GM19455 (cell line): ENCODE measurements around the gene DLG2.
"Not testable (repeated sequence)": the region's sequence is repeated elsewhere in the genome, so short reads cannot be mapped to it uniquely, and the experiment has no call there.

Experiments
- ATAC-seq: cut with Tn5 transposase; IDR thresholded peaks from one replicate; pipeline ENCODE4 v1.9.1; 2021; ENCODE audit not compliant: unreplicated experiment

DLG2 gene

DNA sequence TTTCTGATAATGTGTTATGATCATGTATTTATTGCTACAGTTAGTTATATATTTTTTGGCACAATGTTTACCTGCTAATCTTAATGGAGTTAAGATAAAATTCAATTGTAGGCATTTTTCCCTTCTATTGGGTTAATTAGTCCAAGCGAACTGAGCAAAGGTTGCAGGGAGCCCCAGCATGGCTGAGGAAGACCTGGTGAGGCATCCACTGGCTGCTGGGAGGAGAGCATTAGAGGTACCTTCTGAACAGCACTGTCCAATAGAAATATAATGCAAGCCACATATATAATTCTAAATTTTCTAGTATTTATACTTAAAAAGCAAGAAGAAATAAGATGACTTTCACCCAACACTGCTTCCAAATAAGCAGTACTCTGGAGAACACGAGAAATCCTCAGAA is 19.9 kb upstream of the DLG2 start:
- peak; percentile 3 for ATAC-seq

DNA sequence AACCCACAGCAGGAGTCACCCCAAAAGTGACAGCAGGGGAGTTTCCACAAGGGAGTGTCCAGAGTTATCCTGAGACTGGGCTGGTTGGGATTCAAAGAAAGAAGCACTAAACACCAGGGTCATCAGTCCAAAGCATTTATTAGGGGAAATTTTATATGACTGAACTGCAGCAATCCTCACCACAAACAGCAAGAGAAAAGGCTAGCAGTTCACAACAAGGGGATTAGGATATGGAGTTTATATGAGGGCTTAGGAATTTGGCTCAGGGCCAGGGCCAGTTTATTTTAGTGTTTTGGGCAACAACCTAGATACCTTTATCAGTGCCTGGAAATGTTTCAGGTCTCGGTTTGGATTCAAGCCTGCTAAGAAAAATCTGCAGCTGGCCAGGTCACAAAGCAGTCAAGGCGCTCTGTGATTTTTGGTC is 16.1 kb upstream of the DLG2 start:
- no peak for ATAC-seq

DNA sequence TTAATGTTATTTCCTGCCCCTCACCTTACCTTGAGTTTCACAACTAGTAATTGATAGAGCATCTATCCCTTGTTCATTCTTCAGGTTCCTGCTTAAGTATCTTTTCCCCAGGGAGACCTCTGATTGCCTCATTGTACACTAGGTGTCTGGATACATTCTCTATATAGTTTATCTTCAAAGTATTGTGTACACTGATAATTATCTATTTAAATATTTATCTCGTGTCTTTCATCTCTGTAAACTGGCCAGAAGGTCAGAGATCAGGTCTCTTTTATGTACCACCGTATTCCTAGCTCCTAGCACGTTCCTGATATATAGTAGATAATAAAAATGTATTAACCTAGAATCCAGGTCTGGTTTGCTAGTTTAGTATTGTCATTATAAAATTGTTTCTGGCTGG is 7.6 kb upstream of the DLG2 start:
- no peak for ATAC-seq

DNA sequence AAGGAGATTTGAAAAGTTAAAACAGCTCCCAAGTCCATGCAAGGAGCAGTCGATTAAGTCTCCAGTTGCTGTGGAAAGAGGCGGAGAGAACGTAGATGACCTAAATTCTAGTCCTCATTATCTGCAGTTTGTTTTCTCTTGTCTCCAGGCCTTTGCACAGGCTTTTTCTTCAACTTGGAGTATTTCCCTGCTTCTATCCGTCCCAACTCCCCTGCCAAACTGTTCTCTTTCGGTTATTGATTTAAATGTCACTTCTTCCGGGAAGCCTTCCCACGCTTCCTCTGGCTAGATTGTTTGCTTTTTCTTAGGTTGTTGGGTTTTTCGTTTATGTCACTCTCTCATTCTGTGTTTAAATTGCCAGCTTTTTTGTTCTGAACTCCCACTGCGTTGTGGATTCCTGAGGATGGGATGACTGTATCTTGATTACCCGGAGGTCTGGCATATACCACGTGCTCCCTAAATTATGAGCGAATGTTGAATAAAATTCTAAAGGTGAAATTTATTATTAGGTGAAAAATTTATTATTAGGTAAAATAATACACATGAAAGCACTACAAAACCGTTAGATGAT is 1.7 kb upstream of the DLG2 start:
- peak; percentile 16 for ATAC-seq

DNA sequence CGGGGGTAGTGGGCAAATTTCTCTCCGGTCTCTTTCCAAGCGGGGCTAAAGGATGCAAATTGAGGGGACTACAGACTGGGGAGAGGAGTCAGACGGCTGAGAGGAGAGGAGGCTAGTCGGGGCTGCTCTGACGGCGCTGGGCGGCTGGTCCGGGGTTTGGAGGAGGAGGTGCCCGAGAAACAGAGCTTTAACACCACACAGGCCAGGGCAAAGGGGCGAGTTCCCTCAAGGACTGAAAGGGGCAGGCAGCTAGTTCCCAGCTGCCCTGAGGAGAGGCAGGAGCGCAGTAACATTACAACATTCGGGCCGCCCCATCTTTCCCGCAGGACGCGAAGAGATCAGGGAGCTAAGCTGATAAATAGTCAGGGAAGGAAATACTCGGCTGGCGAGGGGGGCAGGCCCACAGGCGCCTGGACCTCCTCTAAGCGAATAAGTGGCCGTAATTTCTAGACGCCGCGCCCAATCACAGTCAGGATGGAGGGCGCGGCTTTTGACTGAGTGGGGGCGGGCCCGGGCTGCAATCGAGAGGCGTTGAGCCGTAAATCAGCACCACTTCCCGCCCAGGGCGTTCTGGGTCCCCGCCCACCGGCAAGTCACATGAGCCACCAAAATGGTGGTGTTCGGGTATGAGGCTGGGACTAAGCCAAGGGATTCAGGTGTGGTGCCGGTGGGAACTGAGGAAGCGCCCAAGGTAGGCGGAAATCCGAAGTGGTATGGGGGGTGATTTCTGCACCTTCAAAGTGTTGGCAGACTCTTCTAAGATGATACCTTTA is 1.0 kb upstream of the DLG2 start, which contains the start of gene TMEM126B:
TMEM126B (plus strand) TSS at position 596 of the 773 bp plus-strand sequence; CDS start at position 611, 15 bp downstream.
- ATAC-seq, result peak; percentile 98

DNA sequence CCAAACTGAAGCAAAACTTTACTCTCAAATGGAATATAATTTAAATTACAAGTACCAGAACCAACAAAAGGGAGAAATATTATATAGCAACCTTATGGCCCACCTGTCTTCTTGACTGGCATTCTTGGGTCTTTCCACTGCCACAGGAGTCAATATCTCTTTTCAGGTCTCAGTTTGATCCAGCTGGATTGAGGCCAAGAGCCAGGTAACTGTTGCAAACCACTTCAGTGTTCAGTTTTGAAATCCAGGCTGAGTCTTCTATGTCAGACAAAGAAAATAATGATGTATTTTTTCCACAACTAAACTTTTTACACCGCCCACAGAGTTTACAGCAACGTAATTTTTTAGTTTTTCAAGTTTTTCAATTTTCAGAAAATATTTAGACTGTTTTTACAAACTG is 648 bp downstream of the DLG2 start:
- no peak for ATAC-seq

DNA sequence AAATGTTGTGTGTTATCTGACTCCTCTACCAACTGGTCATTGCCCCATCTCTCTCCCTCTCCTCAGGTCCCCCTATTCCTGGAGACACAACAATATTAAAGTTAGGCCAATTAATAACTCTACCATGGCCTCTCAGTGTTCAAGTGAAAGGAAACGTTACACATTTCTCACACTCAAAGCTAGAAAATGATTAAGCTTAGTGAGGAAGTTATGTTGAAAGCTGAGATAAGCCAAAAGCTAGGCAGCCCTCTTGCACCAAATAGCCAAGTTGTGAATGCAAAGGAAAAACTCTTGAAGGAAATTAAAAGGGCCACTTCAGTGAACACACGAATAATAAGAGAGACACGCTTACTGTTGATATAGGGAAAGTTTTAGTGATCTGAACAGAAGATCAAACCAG is 6.9 kb downstream of the DLG2 start:
- no peak for ATAC-seq

DNA sequence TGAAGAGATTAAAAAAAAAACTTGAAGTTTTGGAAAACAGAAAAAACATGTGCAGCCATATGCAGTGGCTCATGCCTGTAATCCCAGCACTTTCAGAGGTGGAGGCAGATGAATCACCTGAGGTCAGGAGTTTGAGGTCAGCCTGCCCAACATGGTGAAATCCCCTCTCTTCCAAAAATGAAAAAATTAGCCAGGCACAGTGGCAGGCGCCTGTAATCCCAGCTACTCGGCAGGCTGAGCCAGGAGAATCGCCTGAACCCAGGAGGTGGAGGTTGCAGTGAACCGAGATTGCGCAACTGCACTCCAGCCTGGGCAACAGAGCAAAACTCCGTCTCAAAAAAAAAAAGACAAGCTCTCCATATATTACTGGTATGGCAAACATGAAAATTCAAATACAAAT is 7.6 kb downstream of the DLG2 start:
- ATAC-seq, result no peak

DNA sequence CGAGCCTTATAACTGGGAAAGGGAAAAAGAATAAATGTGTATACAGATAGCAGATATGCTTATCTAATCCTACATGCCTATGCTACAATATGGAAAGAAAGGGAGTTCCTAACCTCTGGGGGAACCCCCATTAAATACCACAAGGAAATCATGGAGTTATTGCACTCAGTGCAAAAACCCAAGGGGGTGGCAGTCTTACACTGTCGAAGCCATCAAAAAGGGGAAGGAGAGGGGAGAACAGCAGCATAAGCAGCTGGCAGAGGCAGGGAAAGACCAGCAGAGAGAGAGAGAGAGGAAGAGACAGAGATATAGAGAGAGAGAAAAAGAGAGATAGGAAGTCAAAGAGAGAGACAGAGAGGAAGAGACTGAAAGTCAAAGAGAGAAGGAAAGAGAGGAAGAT is 15.5 kb downstream of the DLG2 start:
- not testable (repeated sequence) for ATAC-seq

DNA sequence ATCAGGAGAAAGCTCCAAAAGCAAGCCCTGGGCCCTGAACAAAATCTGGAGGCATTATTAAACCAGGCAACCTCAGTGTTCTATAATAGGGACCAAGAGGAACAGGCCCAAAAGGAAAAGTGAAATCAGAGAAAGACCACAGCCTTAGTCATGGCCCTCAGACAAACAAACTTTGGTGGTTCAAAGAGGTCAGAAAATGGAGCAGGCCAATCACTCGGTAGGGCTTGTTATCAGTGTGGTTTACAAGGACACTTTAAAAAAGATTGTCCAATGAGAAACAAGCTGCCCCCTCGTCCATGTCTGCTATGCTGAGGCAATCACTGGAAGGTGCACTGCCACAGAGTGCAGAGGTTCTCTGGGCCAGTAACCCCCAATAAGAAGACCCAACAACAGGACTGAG is 17.9 kb downstream of the DLG2 start:
- ATAC-seq, result not testable (repeated sequence)

DNA sequence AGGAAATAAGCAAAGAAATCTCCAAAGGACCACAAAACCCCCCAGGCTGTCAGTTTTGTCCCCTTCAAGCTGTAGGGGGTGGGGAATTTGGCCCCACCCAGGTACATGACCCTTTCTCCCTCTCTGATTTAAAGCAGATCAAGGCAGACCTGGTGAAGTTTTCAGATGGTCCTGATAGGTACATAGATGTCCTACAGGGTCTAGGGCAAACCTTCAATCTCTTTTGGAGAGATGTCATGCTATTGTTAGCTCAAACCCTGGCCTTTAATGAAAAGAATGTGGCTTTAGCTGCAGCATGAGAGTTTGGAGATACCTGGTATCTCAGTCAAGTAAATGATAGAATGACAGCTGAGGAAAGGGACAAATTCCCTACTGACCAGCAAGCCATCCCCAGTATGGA is 18.5 kb downstream of the DLG2 start:
- not testable (repeated sequence) for ATAC-seq

DNA sequence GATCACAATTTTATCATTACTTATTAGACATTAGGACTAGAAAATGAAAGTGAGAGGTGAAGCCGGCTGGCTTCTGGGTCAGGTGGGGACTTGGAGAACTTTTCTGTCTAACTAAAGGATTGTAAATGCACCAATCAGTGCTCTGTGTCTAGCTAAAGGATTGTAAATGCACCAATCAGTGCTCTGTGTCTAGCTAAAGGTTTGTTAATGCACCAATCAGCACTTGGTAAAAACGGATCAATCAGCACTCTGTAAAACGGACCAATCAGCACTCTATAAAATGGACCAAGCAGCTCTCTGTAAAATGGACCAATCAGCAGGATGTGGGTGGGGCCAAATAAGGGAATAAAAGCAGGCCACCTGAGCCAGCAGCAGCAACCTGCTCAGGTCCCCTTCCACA is 20.9 kb downstream of the DLG2 start:
- not testable (repeated sequence) for ATAC-seq

DNA sequence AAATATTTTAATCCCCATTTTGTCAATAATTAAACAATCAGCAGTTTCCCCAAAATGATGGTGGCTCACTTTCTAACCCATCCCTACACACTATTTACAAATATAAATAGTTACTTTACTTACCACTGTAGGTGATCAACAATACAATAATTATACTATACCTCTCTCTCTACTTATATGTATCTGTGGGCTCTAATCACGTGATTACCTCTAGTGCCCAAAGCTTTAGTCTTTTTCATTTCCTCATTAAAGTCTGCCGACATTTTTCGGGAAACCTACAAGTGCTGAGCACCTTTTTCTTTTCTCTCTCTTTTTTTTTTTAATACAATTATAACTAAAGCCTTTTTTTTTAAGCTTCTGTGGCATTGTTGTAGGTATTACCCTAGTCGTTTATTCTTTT is 23.9 kb downstream of the DLG2 start:
- ATAC-seq, result no peak

DNA sequence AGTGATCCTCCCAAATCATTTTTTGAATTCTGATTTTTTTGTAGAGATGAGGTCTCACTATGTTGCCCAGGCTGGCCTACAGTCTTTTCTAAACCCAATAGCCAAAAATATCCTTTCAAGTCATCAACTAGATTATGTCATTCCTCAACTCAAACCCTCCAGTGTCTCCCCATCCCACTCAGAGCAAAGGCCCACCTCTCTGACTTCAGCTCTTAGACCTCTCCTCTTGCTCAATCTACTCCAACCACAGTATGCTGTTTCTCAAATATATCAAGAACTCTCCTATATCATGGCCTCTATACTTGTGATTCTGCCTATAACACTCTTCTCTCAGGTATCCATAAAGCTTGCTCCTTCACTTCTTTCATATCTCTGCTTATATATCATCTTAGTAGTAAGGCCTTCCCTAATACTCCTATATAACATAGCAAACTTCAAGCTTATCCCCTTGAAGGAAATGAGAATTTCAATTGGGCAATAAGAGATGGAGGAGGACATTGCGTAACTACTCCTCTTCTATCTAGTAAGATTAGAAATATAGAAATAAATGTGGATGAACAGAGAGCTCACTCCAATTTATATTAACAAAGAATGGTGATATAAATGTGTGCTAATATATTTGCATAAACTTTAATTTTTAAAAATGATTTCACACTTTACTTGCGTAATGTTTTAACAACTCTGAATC is 24.5 kb downstream of the DLG2 start:
- no peak for ATAC-seq

DNA sequence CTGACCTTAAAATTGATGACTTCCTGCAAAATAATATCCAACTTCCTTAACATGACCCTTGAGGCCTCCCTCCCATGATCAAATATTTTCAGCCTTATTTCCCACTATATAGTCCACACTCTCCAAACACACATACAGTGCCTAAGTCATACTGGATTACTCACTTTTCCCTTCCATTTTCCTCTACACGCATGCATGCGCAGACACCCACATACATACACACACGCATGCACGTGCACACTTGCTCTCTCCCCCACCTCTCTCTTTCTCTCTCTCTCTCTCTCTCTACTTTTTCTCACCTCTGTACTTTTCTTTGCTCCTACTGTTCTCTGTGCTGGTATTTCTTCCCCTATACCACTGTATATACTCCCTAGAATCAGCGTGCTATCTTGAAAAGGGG is 28.1 kb downstream of the DLG2 start:
- no peak for ATAC-seq

DNA sequence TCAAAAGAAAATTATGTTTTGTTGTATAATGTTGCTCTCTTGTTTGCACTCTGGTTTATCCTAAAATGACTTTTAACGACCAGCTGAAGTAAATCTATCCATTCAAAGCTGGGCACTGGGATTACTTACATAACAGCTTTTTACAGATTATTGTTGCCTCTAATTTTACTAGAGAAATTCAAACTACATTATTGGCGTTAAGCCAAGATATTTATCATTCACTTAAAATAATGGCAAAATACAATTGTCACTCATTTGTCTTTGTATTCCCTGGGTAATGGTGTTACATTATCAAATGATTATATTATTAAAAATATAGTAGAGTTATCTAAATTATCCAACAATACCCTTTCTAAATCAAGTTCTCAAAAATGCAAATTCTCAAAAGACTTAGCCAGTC is 30.3 kb downstream of the DLG2 start:
- no peak for ATAC-seq

DNA sequence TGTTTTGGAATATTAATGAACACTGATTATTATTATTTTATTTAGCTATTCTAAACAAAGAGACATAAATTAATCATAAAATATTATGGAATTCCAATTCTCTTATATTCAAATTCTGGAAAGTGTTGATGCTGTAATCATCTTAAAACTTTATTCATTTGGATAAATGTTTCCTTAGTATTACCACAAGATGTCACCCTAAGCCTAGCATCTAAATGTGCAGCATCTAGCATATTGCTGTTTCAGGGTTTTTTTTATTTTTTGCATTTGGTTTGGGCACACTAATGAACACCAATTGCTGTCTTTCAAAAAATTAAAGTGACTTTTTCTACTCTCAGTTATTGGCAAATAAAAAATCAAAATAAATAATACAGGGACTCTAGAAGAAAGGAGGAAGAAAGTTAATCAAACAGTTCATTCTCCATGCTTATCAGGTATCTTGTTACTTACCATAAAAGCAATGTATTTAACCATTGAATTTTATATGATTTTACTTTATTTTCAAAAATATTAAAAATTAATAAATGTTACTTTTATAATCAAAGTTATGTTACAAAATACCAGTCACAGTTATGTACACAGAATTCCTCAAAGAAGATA is 31.8 kb downstream of the DLG2 start:
- ATAC-seq, result peak; percentile 67

DNA sequence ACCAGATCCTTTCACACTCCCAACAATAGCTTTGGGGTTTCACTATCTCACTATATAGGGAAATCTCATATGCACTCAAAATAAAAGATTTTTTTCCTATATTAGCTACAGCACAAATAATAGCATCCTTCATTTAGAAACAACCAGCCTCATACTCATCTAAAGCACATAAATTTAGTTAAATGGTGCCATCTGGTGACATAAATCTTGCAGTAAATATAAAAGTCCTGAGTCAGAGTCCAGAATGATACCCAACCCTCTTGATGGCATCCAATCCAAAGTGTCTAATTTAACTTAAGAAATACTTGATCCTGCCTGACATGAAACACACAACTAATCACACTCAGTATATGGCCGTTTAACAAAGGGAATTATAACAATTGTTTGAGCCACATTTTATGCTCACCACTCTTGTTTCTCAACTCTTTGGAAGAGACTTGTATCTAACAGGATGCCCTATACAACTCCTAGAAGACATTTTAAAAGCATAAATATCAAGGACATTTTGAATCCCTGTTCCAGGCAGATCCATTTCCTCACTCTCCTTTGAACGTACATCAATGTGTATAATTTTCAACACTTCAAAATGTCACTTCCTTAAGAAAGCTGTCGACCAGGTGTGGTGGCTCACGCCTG is 36.2 kb downstream of the DLG2 start:
- ATAC-seq, result no peak

DNA sequence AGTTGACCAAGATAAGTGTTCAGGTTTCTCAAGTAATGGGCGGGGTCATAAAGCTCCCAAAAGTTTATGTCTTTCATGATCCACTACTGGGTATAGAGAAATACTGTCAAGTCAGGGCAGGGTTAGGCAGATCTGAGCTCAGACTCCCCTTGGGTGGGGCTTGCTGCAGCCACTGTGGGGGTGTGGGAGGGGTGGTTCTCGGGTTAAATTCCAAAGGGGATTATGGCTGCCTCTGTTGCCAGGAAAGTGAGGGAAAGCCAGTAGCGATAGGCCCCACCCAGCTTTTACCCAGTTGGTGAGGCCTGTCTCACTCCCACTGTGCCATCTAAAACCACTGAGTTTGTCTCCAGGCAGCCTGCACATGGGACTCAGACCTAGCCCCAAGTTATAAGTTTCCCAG is 37.8 kb downstream of the DLG2 start:
- ATAC-seq, result no peak

DNA sequence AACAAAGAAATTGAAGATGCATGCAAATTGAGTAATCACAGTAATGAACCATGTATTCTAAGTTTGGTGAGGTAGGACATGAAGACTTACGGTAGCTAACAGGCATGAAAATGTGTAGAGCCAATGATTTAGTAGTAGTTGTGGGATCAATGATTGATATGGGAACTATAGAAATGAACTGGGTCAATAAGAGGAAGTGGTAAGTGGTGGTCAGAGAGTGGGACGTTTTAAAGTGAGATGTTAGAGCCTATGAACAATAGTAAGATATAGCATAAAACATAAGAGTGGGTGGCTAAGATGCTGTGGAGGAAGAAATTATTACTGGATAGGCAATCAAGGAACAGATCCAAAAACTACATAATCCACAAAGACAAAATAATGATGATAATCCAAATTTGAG is 45.0 kb downstream of the DLG2 start:
- ATAC-seq, result no peak

DNA sequence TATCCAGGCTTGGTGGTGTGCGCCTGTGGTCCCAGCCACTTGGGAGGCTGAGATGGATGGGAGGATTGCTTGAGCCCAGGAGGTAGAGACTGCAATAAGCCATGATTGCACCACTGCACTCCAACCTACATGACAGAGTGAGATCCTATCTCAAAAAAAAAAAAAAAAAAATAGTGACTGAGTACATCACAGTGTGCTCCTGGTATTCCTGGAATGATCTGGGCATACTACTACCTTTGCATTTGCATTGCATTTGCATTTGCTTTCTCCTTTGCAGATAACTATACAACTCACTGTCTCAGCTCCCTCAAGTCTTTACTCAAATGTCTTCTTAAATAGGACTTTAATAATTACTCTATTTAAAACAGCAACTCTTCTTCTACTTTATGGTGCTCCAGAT is 51.8 kb downstream of the DLG2 start:
- no peak for ATAC-seq
